ENCODE results near the gene HIVEP3.

HIVEP3 gene

DNA sequence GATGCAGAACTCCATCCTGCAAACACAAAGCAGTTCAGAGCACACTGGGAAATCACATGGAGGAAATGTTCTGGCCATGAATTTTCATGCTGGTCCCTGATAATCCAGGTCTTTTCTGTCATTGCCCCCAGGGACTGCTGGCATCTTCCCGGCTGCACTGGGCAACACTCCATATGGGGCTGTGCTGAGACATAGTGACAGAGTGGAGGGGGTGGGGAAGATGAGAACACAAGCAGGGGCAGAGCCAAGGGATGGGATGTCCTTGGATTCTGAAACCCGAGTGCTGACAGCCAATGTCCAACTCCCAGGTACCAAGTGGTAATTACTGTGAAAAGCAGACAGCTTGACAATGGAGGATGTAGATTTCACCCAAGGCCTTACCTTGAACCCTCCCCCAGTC lies 185.7 kb downstream of the HIVEP3 start:
- DNase-seq (ENCODE audit: low read depth in 2 of 2): no peak

DNA sequence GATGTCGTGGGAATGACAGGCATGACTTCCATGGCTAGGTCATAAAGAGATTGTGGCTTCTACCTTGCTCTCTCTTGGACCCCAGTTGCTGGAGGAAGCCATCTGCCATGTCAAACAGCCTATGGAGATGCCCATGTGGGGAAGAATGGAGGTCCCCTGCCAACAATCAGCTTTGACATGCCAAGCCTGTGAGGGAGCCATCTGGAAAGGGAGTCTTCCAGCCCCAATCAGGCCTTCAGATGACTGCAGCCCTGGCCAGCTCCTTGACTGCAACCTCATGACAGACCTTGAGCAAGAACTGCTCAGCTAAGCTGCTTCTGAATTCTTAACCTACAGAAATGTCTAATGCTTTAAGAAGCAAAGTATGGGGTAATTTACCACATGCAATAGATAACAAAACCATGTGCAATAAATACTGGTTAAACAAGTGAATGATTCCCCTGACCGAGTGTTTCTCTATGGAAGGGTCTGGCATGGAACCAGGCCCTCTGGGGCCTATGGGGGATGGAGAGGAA lies 187.1 kb downstream of the HIVEP3 start:
- no peak for DNase-seq (ENCODE audit: low read depth in 2 of 2)

DNA sequence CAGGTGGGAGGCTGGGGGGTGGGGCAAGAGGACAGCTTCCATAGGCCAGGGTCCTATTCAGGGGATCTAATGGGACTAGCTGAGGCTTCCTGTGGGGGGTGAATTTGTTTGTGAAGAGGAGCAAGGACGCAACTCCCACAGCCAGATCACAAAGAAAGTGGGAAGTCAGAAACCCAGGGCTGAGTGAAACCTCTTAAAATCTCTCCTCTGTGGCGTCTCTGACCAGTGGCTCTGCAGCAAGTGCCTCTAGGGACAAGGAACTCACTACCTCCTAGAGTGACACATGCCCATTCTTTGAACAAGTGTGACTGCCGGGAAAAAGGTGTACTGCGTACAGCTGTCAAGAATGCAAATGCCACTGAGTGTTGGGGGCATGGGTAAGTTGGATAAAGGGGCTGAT lies 187.9 kb downstream of the HIVEP3 start:
- DNase-seq (ENCODE audit: low read depth in 2 of 2): no peak

DNA sequence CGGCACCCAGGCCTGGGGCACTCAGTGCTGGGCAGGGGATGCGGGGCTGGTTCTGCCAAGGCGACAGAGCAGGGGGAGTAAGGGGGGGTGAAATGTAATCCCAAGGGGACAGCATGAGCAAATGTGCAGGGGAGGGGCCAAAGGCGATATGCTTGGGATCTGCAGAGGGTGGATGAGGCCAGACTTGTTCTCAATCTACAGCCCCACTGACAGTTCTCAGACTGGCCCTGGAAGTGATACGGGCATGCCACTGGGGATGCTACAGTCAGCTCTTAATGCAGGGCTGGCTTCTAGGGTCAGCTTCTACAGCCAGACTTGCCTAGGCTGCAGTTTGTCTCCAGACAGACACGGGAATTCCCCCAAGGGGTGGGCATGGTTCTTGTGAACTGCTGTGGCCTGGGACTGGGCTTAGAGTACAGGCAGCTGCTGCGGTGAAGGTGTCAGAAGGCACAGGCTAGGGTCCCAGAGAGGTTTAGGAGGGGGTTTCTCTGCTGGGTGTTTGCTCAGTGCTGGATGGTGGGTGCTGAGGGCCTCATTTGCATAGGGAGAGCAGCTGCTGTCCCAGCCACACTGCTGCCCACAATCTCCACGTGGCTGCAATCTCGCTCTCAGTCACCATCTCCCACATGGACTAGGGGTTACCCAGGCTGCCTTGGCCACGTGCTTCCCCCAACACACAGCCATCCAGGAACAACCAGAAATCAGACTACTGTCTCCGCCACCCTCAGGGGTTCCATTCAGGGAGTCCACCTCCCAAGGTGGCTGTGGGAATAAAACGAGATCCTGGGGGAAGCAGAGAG lies 190.1 kb downstream of the HIVEP3 start:
- peak; percentile 56 to 63 for DNase-seq (ENCODE audit: low read depth in 2 of 2)

- no peak for DNase-seq (ENCODE audit: low read depth in 2 of 2)
Measured at GRCh38 chr1:41727749-41728115, 191.0 kb downstream of the HIVEP3 start.

- DNase-seq (ENCODE audit: low read depth in 2 of 2): no peak
Measured at GRCh38 chr1:41726899-41727748, 191.6 kb downstream of the HIVEP3 start.

- DNase-seq (ENCODE audit: low read depth in 2 of 2): no peak
Measured at GRCh38 chr1:41726292-41726691, 192.4 kb downstream of the HIVEP3 start.

- no peak for DNase-seq (ENCODE audit: low read depth in 2 of 2)
Measured at GRCh38 chr1:41724926-41725325, 193.8 kb downstream of the HIVEP3 start.

- no peak for DNase-seq (ENCODE audit: low read depth in 2 of 2)
Measured at GRCh38 chr1:41724248-41724647, 194.5 kb downstream of the HIVEP3 start.

GRCh38 chr1:41723786-41724185 lies 194.9 kb downstream of the HIVEP3 start:
- DNase-seq (ENCODE audit: low read depth in 2 of 2): no peak

GRCh38 chr1:41722184-41722583 lies 196.5 kb downstream of the HIVEP3 start:
- DNase-seq (ENCODE audit: low read depth in 2 of 2): no peak

DNA sequence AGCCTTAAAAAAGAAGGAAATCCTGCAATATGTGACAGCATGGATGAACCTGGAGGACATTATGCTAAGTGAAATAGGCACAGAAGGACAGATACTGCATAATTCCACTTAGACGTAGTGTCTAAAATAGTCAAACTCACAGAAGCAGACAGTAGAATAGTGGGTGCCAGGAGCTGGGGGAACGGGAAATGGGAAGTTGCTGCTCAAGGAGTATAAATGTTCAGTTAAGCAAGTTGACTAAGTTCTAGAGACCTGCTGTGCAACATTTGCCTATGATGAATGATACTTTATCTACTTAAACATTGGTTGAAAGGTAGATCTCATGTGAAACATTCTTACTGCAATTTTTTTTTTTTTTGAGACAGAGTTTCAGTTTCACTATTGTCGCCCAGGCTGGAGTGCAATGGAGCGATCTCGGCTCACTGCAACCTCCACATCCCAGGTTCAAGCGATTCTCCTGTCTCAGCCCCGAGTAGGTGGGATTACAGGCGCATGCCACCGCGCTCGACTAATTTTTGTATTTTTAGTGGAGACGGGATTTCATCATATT lies 197.8 kb downstream of the HIVEP3 start:
- DNase-seq (ENCODE audit: low read depth in 2 of 2): no peak

GRCh38 chr1:41719590-41719989 lies 199.1 kb downstream of the HIVEP3 start:
- DNase-seq (ENCODE audit: low read depth in 2 of 2): no peak

DNA sequence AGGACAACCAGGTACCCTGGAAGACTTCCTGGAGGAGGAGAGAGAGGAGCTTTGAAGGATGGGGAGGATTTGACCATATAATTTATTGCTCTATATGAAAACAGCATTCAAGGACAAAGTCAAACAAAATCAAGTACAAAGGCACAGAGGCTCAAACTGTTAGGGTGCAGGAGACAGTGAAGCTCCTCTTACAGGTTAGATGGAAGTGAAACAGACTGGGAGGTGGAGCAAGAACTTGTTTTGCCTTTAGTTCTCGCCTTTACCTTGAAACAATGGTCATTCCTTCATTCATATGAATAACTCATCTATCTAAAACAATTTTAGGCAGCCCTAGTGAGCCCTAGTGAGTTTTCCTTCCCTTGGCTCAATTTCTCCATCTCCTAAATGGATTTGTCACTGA lies 199.6 kb downstream of the HIVEP3 start:
- no peak for DNase-seq (ENCODE audit: low read depth in 2 of 2)

DNA sequence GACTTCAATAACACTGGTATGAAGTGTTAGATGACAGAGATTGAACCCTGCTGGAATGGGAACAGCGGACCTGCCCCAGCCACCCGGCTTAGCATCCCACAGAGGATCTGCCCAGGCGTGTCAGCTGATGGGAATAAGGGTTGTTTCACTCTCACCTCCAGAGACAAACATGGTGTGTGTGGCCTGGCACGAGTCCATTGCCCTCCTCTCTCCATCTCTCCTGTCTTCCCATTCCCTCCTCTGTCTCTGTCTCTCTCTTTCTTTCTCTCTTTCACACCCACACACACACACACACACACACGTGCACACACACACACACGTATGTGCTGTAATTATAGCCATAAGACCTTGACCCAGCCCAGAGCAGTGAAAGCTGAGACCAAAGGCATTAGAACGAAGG lies 200.2 kb downstream of the HIVEP3 start:
- no peak for DNase-seq (ENCODE audit: low read depth in 2 of 2)

DNA sequence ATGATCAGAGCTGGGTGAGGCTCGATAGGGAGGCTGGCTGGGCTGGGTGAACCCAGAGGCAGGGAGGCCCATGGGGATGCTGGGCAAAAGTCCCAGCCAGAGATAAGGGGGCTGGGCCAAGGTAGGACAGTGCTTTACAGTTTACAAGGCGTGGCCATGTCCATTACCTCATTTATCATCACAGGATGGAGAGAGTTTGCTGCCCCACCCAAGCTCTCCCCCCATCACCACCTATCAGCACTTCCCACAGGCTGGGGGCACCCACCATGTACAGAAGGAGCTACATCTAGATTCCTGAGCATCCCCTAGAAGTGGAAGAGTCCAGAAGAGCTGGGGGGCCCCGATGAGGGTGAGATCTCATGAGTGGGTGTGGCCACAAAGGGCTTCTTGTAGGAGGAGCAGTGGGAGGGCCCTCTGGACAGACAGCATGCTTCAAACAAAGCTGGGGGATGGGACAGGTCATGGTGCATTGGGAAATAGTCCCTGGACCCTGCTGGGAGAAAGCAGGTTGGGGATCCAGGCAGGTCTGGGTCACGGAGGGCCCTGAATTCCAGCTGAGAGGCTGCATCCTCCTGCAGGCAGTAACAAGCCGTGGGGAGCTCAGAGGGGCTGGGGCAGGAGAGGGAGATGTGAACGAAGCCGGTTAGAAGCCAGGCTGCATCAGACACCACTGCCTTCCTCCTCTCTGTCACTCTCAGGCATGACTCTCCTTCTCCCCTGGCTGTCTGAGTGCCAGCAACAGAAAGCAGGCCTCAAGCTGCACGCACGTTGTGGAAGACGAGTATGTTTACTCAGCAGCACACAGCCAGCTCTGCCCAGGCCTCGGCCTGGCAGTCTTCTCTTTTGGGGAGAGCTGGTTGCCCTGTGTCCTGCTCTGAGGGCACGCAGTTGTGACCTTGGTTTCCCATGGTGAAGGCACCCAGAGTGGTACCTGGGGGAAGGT lies 202.3 kb downstream of the HIVEP3 start:
- DNase-seq (ENCODE audit: low read depth in 2 of 2): no peak

DNA sequence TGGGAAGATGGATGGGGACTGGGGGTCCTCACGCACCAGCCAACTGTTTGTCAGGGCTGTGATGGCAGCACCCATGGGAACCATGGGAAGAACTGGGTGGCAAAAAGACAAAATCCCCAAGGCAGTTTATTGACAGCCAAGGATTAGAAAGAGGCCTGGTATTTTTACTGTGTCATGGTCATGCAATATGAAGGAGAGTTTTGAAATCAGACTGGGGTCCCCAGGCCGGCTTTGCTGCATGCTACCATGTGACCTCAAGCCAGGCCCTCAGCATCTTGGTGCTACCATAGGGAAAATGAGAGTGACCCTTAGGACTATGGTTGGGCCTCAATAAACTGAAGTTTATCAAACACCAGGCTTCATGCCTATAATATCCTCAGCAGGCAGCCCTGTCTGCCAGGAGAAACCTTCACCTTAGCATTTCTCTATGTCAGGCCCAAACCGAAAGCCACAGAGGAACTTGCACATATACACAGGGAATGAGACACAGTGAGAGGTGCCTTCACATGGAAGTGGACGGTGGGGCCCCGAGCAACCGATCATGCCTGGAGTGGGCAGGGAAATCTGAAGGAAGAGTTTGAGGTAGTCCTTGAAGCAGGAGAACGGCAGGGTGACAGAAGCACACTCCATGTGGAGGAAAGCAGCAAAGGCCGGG lies 203.2 kb downstream of the HIVEP3 start:
- DNase-seq (ENCODE audit: low read depth in 2 of 2): no peak

DNA sequence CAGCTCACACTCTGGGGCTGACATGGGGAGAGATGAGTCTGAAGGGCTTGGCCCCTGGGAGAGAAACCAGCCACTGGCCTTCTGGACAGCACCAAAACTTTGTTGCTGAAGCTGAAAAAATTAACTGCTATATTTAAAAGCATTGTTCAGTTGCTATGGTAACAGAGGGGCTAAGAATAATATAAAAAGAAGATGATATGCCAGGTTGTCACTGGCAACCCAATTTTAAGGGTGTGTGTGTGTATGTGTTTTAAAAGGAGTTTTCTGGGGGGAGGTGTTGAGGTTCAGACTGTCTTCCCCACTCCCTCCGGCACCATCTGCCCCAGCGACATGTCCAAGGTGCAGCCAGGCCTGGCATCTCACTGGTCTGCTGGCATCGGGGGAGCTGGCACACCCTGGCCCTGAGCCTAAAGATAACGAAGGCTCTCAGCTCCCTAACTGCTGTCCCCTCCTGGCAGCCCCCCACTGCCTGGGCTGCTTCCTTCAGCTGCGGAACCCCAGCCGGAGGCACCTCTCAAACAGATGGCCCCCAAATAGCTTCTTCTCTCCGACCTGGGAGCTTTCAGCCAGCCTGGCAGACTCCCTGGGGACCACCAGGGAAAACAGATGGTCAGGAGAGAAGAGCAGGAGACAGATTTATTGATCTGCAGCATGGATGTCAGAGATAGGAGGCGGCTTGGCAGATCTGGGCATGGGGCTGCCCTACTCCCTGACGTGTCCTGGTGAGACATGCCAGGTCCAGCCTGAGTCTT lies 203.9 kb downstream of the HIVEP3 start:
- no peak for DNase-seq (ENCODE audit: low read depth in 2 of 2)

DNA sequence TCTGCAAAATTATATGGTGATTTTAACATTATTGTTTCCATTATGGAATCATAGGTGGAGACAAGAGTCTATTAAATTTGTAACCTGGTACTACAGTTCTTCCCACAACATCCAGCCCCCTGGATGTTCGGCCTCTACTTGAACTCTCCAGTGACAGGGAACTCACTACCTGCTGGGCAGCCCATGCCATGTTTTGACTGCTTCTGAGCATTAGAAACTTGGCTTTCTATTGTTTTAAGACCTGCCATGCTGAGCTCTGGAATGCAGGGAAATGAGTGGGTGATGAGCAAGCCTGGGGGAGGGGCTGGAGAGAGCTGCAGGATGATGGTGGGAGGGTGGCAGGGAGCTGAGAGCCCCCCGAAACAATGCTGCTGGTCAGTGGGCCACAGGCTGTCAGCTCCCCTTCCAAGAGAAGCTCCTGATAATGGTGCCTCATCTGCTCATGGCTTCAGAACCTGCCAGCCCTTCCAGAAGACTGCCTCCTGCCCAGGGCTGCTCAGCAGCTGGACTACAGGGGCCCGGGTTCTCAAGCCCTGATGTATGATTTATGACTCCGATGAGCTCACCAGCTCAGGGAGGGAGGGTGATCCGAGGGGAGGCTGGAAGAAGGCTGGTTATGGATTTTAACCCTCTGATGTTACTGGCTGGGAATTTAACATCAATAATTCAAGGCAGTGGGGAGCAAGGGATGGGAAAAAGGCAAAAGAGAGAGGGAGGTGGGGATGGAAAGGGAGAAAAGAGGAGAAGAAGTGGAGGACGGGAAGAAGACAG lies 205.0 kb downstream of the HIVEP3 start:
- DNase-seq (ENCODE audit: low read depth in 2 of 2): no peak
